PC-9 (cell line): ENCODE results near the gene LSM6. TPM values are rescaled to one million over a fixed set of nuclear protein-coding genes. Genes with fewer than 3 reads are reported as not detected.

ENCODE experiments used
- BruUV-seq: library from RNA; stranded (reverse); fragments of 400-500 nt; replicated peaks from 2 replicates; lab custom pipeline; 2021; lab: Mats Ljungman, UMichigan
- CTCF ChIA-PET: fragments of 300-600 bp; sonication (Branson Sonifier 250); formaldehyde crosslinking; loops from one replicate; lab custom pipeline; 2022; ENCODE audit warnings: antibody characterized with exemption; lab: Charles Lee
- POLR2A ChIA-PET: fragments of 300-600 bp; sonication (Branson Sonifier 250); formaldehyde crosslinking; loops from one replicate; lab custom pipeline; 2022; ENCODE audit warnings: antibody characterized with exemption; ENCODE audit not compliant: unreplicated experiment; lab: Charles Lee
- DNase-seq, 2 experiments: peaks; one replicate each; pipeline versions ENCODE4 v3.0.0 to v3.0.0-alpha.2; 2015 to 2022; ENCODE audit warnings: mixed read lengths in 1 of 2
- H2AFZ ChIP-seq: fragments of 200-600 bp; sonication (generic); 2 replicates; pipeline ENCODE4 v1.8.1; 2017; ENCODE audit warnings: antibody characterized with exemption
- H3F3A ChIP-seq: fragments of 200-600 bp; sonication (generic); 2 replicates; pipeline ENCODE4 v1.8.1; 2017; ENCODE audit warnings: antibody characterized with exemption, mild to moderate bottlenecking, low read depth; ENCODE audit not compliant: insufficient read depth
- H3K27ac ChIP-seq: fragments of 200-600 bp; sonication (generic); 2 replicates; pipeline ENCODE4 v1.6.1; 2016; ENCODE audit warnings: mixed run types
- H3K27me3 ChIP-seq: fragments of 200-600 bp; sonication (generic); 2 replicates; pipeline ENCODE4 v1.6.1; 2016; ENCODE audit warnings: low read depth, mixed run types; ENCODE audit not compliant: insufficient read depth
- H3K36me3 ChIP-seq: fragments of 200-600 bp; sonication (generic); 2 replicates; pipeline ENCODE4 v1.6.1; 2016; ENCODE audit warnings: low read depth, mixed run types
- H3K4me1 ChIP-seq: fragments of 200-600 bp; sonication (generic); replicated peaks from 2 replicates; pipeline ENCODE4 v1.6.1; 2016; ENCODE audit warnings: mixed run types; ENCODE audit not compliant: insufficient read depth
- H3K4me2 ChIP-seq: fragments of 200-600 bp; sonication (generic); 2 replicates; pipeline ENCODE4 v1.6.1; 2017; ENCODE audit warnings: mixed run types
- H3K4me3 ChIP-seq: fragments of 200-600 bp; sonication (generic); 2 replicates; pipeline ENCODE4 v1.6.1; 2016; ENCODE audit warnings: mixed run types
- H3K79me2 ChIP-seq: fragments of 200-600 bp; sonication (generic); 2 replicates; pipeline ENCODE4 v1.6.1; 2017; ENCODE audit warnings: low read depth, mixed run types
- H3K9me2 ChIP-seq: fragments of 200-600 bp; sonication (generic); 2 replicates; pipeline ENCODE4 v1.8.1; 2017; ENCODE audit warnings: mild to moderate bottlenecking; ENCODE audit not compliant: insufficient read depth
- H3K9me3 ChIP-seq: fragments of 200-600 bp; sonication (generic); 2 replicates; pipeline ENCODE4 v1.8.1; 2016; ENCODE audit warnings: low read depth; ENCODE audit not compliant: insufficient read depth
- H4K20me1 ChIP-seq: fragments of 200-600 bp; sonication (generic); 2 replicates; pipeline ENCODE4 v1.8.1; 2017; ENCODE audit not compliant: insufficient read depth
- CTCF ChIP-seq: fragments of 200-600 bp; sonication (generic); conservative IDR thresholded peaks from 2 replicates; pipeline ENCODE4 v1.6.1; 2017; ENCODE audit warnings: mixed run types, antibody characterized with exemption, mild to moderate bottlenecking, moderate library complexity
- EZH2 ChIP-seq: fragments of 200-600 bp; sonication (generic); IDR thresholded peaks from 2 replicates; pipeline ENCODE4 v1.8.0; 2017; ENCODE audit warnings: antibody characterized with exemption, low read depth
- intact Hi-C: fragments of 100-400 bp; cut with micrococcal nuclease; formaldehyde crosslinking; loops from one replicate; pipeline ENCODE4 v1.10.0; 2022; ENCODE audit not compliant: unreplicated experiment
- total RNA-seq: library from RNA; stranded (reverse); gene quantifications from 2 replicates; pipeline ENCODE4 v1.2.3, GENCODE V29; 2021

Gene LSM6
- total RNA-seq, 1 experiment from 2014 or later: 45.6 TPM

- Histone ChIP-seq H3K4me2 (no peak overlapping the region), H3K36me3 (no peaks in the 10 kb centered on the region), H3K4me3 (no peak overlapping the region), H3K4me1 (peaks cover 12% of the 10 kb centered on the region), H3K27me3 (no peaks in the 10 kb centered on the region), H2AFZ (no peak overlapping the region), H3K79me2 (peaks cover 38% of the 10 kb centered on the region), H3F3A (no peaks in the 10 kb centered on the region), H3K9me3 (no peaks in the 10 kb centered on the region), H3K27ac (no peak overlapping the region), H3K9me2 (no peaks in the 10 kb centered on the region), H4K20me1 (no peaks in the 10 kb centered on the region)
- ChIA-PET CTCF (interaction anchor here (0.6 kb wide), 1 partner anchor 316 kb away, joined by 11 read pairs; no protein-coding TSS in a partner anchor), POLR2A (no interaction called here)
- no peak for DNase-seq
- BruUV-seq: no TSS peak
- TF ChIP-seq EZH2 (no peak), CTCF (no peak)
- intact Hi-C loops: loop anchor here (5.0 kb wide), 1 partner anchor 448 kb away; no protein-coding TSS in a partner anchor
Measured at GRCh38 chr4:146179784-146180370, 4.4 kb downstream of the LSM6 start.

- Histone ChIP-seq H3K4me3 (no peak overlapping the region), H3K4me2 (no peak overlapping the region), H3K9me3 (no peaks in the 10 kb centered on the region), H3K27ac (no peak overlapping the region), H3K79me2 (peaks cover 22% of the 10 kb centered on the region), H4K20me1 (no peaks in the 10 kb centered on the region), H3K9me2 (no peaks in the 10 kb centered on the region), H3K4me1 (peaks cover 2% of the 10 kb centered on the region; the same call in 1 of the 2 replicates), H3F3A (no peaks in the 10 kb centered on the region), H2AFZ (no peak overlapping the region), H3K27me3 (no peaks in the 10 kb centered on the region), H3K36me3 (no peaks in the 10 kb centered on the region; the same call in 1 of the 2 replicates)
- BruUV-seq: no TSS peak
- ChIA-PET CTCF (no interaction called here), POLR2A (no interaction called here)
- no peak for DNase-seq
- intact Hi-C loops: no loop called here
- no peak for TF ChIP-seq CTCF
- no peak for TF ChIP-seq EZH2
Measured at GRCh38 chr4:146182443-146182842, 6.9 kb downstream of the LSM6 start.

- Histone ChIP-seq H3K4me1 (no peaks in the 10 kb centered on the region), H2AFZ (no peak overlapping the region), H3K79me2 (peaks cover 16% of the 10 kb centered on the region), H3K9me2 (no peaks in the 10 kb centered on the region), H3K36me3 (no peaks in the 10 kb centered on the region; the same call in 1 of the 2 replicates), H4K20me1 (no peaks in the 10 kb centered on the region), H3F3A (no peaks in the 10 kb centered on the region), H3K4me2 (no peak overlapping the region), H3K4me3 (no peak overlapping the region), H3K27me3 (no peaks in the 10 kb centered on the region), H3K27ac (no peak overlapping the region), H3K9me3 (no peaks in the 10 kb centered on the region)
- no TSS peak for BruUV-seq
- no peak for TF ChIP-seq CTCF
- TF ChIP-seq EZH2: no peak
- intact Hi-C loops: no loop called here
- no peak for DNase-seq
- POLR2A ChIA-PET: no interaction called here
- CTCF ChIA-PET: no interaction called here
Measured at GRCh38 chr4:146183209-146183608, 7.7 kb downstream of the LSM6 start.
